Measurements from ENCODE around the gene DZIP3. TPM values are rescaled to one million over a fixed set of nuclear protein-coding genes. Genes with fewer than 3 reads are reported as not detected.

DZIP3 gene
- total RNA-seq, 1 experiment from 2014 or later, result 20.9 TPM

DNA sequence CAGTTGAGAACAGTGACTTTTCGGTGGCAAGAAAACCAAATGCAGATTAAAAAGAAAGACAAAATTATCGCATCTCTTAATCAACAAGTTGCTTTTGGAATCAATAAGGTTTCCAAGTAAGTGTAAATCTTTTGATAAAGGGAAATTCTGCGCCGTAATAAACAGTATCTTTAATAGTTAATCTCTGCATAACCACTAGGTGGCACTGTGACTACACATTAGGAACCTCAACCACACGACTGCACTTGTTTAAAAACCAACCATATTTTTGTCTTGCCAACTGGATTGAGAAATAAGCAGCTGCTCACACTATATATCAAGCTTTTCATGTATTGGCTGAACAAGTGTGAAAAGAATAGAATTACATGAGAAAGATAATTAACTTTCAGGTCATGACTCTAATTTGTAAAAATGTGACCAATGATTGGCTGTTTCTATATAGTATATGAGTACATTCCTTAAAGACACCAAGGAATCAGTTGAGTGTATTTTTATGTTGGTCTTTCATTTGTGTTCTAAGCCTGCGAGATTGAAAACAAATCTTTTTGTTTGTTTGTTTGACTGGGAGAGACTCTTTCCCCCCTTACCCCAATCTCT lies 72.7 kb downstream of the DZIP3 start:
- no peak overlapping the region for H3K27ac Mint-ChIP-seq (ENCODE audit: unreplicated experiment)
- TF ChIP-seq, protein P1, sequence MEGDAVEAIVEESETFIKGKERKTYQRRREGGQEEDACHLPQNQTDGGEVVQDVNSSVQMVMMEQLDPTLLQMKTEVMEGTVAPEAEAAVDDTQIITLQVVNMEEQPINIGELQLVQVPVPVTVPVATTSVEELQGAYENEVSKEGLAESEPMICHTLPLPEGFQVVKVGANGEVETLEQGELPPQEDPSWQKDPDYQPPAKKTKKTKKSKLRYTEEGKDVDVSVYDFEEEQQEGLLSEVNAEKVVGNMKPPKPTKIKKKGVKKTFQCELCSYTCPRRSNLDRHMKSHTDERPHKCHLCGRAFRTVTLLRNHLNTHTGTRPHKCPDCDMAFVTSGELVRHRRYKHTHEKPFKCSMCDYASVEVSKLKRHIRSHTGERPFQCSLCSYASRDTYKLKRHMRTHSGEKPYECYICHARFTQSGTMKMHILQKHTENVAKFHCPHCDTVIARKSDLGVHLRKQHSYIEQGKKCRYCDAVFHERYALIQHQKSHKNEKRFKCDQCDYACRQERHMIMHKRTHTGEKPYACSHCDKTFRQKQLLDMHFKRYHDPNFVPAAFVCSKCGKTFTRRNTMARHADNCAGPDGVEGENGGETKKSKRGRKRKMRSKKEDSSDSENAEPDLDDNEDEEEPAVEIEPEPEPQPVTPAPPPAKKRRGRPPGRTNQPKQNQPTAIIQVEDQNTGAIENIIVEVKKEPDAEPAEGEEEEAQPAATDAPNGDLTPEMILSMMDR (IDR thresholded peaks at IDR 0.05; ENCODE audit: insufficient read depth in 1 of 2, low read depth in 1 of 2, low read length in 1 of 2, severe bottlenecking in 1 of 2, unreplicated experiment in 1 of 2), result peak; percentile 51 to 62
- no peaks in the 10 kb centered on the region for H3K4me1 Mint-ChIP-seq (ENCODE audit: low read depth, unreplicated experiment)
- no peak overlapping the region for H3K4me3 Mint-ChIP-seq (ENCODE audit: unreplicated experiment)
- no peaks in the 10 kb centered on the region for H3K27me3 Mint-ChIP-seq (ENCODE audit: insufficient read depth, unreplicated experiment)
- Histone ChIP-seq H3K9me3 (no peaks in the 10 kb centered on the region), H3K4me3 (ENCODE audit: low read depth, low read length) (no peak overlapping the region), H3K36me3 (ENCODE audit: control insufficient read depth, insufficient read depth, low read length) (no peaks in the 10 kb centered on the region), H3K27me3 (replicated peaks; ENCODE audit: control insufficient read depth, insufficient read depth, low read length) (no peaks in the 10 kb centered on the region), H3K4me1 (no peaks in the 10 kb centered on the region)
- BruUV-seq (replicated peaks), result no TSS peak
- peak; percentile 33 to 53 for DNase-seq
- ChIA-PET POLR2A (no interaction called here), CTCF (interaction anchor here (1.1 to 1.5 kb wide), 2 partner anchors 156 to 253 kb away, joined by 5 to 6 read pairs; no protein-coding TSS in a partner anchor)
- H3K9me3 Mint-ChIP-seq (ENCODE audit: unreplicated experiment), result no peaks in the 10 kb centered on the region
- H3K36me3 Mint-ChIP-seq (ENCODE audit: insufficient read depth, unreplicated experiment), result no peaks in the 10 kb centered on the region
- intact Hi-C loops (cut with micrococcal nuclease; ENCODE audit: unreplicated experiment), result loop anchor here (1.0 to 10.0 kb wide), 6 partner anchors 156 to 420 kb away; no protein-coding TSS in a partner anchor

DNA sequence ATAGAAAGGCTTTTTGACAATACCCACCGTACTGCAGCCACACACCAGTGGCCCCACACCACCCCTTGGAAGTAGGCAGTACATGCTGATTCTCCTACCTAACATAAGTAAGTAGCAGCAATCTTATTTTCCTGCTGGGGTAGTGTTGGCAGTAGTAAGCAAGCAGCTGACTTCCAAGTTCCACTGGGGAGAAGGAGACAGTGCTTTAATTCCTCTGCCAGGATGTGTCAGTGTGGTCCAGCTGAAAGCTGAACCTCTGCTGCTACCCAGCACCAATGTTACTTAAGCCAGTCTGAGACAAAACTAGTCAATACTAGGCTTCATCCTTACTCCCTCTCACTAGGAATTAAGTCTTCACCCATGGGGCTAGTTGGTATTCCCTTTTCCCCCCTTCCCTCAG lies 74.7 kb downstream of the DZIP3 start:
- BruUV-seq (replicated peaks), result no TSS peak

DNA sequence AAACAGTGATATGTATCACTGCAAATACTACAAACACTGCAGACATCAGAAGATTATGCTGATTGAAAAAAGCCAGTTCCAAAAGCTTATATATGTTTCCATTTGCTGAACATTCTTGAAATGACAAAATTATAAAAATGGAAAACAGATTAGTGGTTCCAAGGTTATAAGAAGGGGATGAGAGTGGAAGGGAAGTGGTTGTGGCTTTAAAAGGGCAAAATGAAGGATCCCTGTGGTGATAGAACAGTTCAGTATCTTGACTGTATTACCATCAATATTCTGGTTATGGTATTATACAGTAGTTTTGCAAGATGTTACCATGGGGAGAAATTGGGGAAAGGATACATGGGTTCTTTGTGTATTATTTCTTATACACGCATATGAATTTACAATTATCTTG lies 77.8 kb downstream of the DZIP3 start:
- Histone ChIP-seq H3K36me3 (ENCODE audit: control insufficient read depth, insufficient read depth, low read length) (no peaks in the 10 kb centered on the region), H3K4me1 (no peaks in the 10 kb centered on the region), H3K9me3 (no peaks in the 10 kb centered on the region), H3K4me3 (ENCODE audit: low read depth, low read length) (no peak overlapping the region), H3K27me3 (replicated peaks; ENCODE audit: control insufficient read depth, insufficient read depth, low read length) (no peaks in the 10 kb centered on the region)
- Mint-ChIP-seq H3K27me3 (ENCODE audit: insufficient read depth, unreplicated experiment) (no peaks in the 10 kb centered on the region), H3K9me3 (ENCODE audit: unreplicated experiment) (no peaks in the 10 kb centered on the region), H3K36me3 (ENCODE audit: insufficient read depth, unreplicated experiment) (peaks cover 5% of the 10 kb centered on the region), H3K4me3 (ENCODE audit: unreplicated experiment) (no peak overlapping the region), H3K27ac (ENCODE audit: unreplicated experiment) (no peak overlapping the region), H3K4me1 (ENCODE audit: low read depth, unreplicated experiment) (no peaks in the 10 kb centered on the region)
- BruUV-seq (replicated peaks), result no TSS peak
- no peak for DNase-seq
- ChIA-PET CTCF (no interaction called here), POLR2A (no interaction called here)
- TF ChIP-seq, protein P1 (IDR thresholded peaks at IDR 0.05; ENCODE audit: insufficient read depth in 1 of 2, low read depth in 1 of 2, low read length in 1 of 2, severe bottlenecking in 1 of 2, unreplicated experiment in 1 of 2), result no peak
- intact Hi-C loops (cut with micrococcal nuclease; ENCODE audit: unreplicated experiment), result loop anchor here (10.0 kb wide), 1 partner anchor 183 kb away; no protein-coding TSS in a partner anchor

More for the DNA sequence above, 74.7 kb downstream of the DZIP3 start:
- ChIA-PET POLR2A (no interaction called here), CTCF (interaction anchor here (1.1 kb wide), 1 partner anchor 154 kb away, joined by 3 read pairs; no protein-coding TSS in a partner anchor)
- Histone ChIP-seq H3K27me3 (replicated peaks; ENCODE audit: control insufficient read depth, insufficient read depth, low read length) (no peaks in the 10 kb centered on the region), H3K4me1 (no peaks in the 10 kb centered on the region), H3K4me3 (ENCODE audit: low read depth, low read length) (no peak overlapping the region), H3K9me3 (no peaks in the 10 kb centered on the region), H3K36me3 (ENCODE audit: control insufficient read depth, insufficient read depth, low read length) (no peaks in the 10 kb centered on the region)
- H3K4me3 Mint-ChIP-seq (ENCODE audit: unreplicated experiment), result no peak overlapping the region
- no peak for DNase-seq
- H3K27ac Mint-ChIP-seq (ENCODE audit: unreplicated experiment), result no peak overlapping the region
- TF ChIP-seq, protein P1 (IDR thresholded peaks at IDR 0.05; ENCODE audit: insufficient read depth in 1 of 2, low read depth in 1 of 2, low read length in 1 of 2, severe bottlenecking in 1 of 2, unreplicated experiment in 1 of 2), result no peak
- H3K9me3 Mint-ChIP-seq (ENCODE audit: unreplicated experiment), result no peaks in the 10 kb centered on the region
- intact Hi-C loops (cut with micrococcal nuclease; ENCODE audit: unreplicated experiment), result loop anchor here (10.0 kb wide), 1 partner anchor 179 kb away; no protein-coding TSS in a partner anchor
- H3K4me1 Mint-ChIP-seq (ENCODE audit: low read depth, unreplicated experiment), result no peaks in the 10 kb centered on the region
- H3K36me3 Mint-ChIP-seq (ENCODE audit: insufficient read depth, unreplicated experiment), result peaks cover 3% of the 10 kb centered on the region
- H3K27me3 Mint-ChIP-seq (ENCODE audit: insufficient read depth, unreplicated experiment), result no peaks in the 10 kb centered on the region
